ENCODE results near the gene USP3.

DNA sequence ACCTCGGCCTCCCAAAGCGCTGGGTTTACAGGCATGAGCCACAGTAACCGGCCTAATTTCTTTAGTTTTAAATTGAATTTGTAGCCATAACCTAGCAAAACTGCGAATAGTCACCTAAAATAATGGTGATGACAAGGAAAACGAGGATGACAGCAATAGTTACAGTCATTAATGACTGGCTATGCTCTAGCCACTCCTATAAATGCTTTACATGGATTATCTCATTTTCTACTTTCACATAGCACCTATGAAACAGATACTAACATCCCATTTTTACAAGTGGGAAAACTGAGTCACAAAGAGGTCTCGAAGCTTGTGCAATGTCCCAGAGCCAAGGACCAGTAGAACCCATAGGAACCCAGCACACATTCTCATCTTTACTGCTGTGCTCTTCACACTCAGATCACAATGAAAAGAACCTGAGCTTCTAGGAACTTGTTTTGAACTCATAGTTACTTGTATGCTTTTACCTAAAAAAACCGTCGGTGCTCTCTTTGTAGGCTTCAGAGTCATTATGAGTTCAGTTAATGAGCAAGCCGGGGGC is 132.2 kb downstream of the USP3 start:
- TF ChIP-seq EGR1 (IDR thresholded peaks at IDR 0.05; ENCODE audit: low read depth in 2 of 2) = no peak
- TF ChIP-seq CTCF (IDR thresholded peaks at IDR 0.05; ENCODE audit: low read depth, low read length, missing input control) = no peak

Measured in liver (tissue), 3 donors.